ENCODE measurements around the gene BRD1.
"Not testable (repeated sequence)": the region's sequence is repeated elsewhere in the genome, so short reads cannot be mapped to it uniquely, and the experiment has no call there.

The BRD1 gene

GRCh38 chr22:49768077-49768910 lies 59.4 kb downstream of the BRD1 start:
- no peak for DNase-seq (ENCODE audit: low read depth)

GRCh38 chr22:49767355-49768062 lies 60.2 kb downstream of the BRD1 start:
- peak; percentile 62 for DNase-seq (ENCODE audit: low read depth)

GRCh38 chr22:49765951-49766350 lies 61.7 kb downstream of the BRD1 start:
- no peak for DNase-seq (ENCODE audit: low read depth)

- no peak for DNase-seq (ENCODE audit: low read depth)
These were observed 62.4 kb downstream of the BRD1 start for GRCh38 chr22:49765091-49765771.

- no peak for DNase-seq (ENCODE audit: low read depth)
These were observed 63.5 kb downstream of the BRD1 start for GRCh38 chr22:49764127-49764581.

GRCh38 chr22:49763696-49764095 lies 64.0 kb downstream of the BRD1 start:
- no peak for DNase-seq (ENCODE audit: low read depth)

GRCh38 chr22:49763138-49763537 lies 64.5 kb downstream of the BRD1 start:
- DNase-seq (ENCODE audit: low read depth): no peak

- not testable (repeated sequence) for DNase-seq (ENCODE audit: low read depth)
These were observed 65.1 kb downstream of the BRD1 start for GRCh38 chr22:49762571-49762970.

- DNase-seq (ENCODE audit: low read depth): no peak
These were observed 65.8 kb downstream of the BRD1 start for GRCh38 chr22:49761836-49762235.

GRCh38 chr22:49760630-49761571 lies 66.8 kb downstream of the BRD1 start:
- no peak for DNase-seq (ENCODE audit: low read depth)

- DNase-seq (ENCODE audit: low read depth): no peak
These were observed 67.4 kb downstream of the BRD1 start for GRCh38 chr22:49760280-49760629.

- no peak for DNase-seq (ENCODE audit: low read depth)
These were observed 71.0 kb downstream of the BRD1 start for GRCh38 chr22:49756676-49757075.

- DNase-seq (ENCODE audit: low read depth): no peak
These were observed 71.5 kb downstream of the BRD1 start for GRCh38 chr22:49756201-49756600.

GRCh38 chr22:49755631-49756001 lies 72.1 kb downstream of the BRD1 start:
- no peak for DNase-seq (ENCODE audit: low read depth)

- DNase-seq (ENCODE audit: low read depth): no peak
These were observed 72.7 kb downstream of the BRD1 start for GRCh38 chr22:49754696-49755630.

GRCh38 chr22:49753961-49754695 lies 73.5 kb downstream of the BRD1 start:
- DNase-seq (ENCODE audit: low read depth): no peak

GRCh38 chr22:49753276-49753890 lies 74.3 kb downstream of the BRD1 start:
- no peak for DNase-seq (ENCODE audit: low read depth)

- no peak for DNase-seq (ENCODE audit: low read depth)
These were observed 75.0 kb downstream of the BRD1 start for GRCh38 chr22:49752598-49753091.

GRCh38 chr22:49751966-49752597 lies 75.6 kb downstream of the BRD1 start:
- DNase-seq (ENCODE audit: low read depth): no peak
